ENCODE results near the gene GSKIP.

The GSKIP gene

GRCh38 chr14:96380735-96381134 is 17.4 kb downstream of the GSKIP start:
- DNase-seq: peak in 1 of 5 experiments; percentile 67

DNA sequence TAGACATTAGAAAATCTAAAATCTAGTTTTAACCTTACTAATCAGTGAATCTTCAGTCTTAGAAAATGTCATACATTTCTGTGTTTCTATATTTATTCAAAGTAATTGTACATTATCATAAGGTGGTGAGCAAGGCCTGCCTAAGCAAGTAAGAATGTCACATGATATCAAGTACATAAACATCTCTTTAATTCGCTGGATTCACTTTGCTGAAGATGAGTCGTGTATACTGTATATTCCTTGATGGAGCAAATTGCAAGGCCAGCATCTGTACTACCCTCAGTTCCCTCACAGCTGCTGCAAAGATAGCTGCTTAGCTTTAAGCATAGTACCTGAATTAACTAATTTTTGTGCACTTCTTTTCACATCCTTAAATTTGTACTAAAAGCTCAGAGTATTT is 20.1 kb downstream of the GSKIP start:
- DNase-seq: no peak

DNA sequence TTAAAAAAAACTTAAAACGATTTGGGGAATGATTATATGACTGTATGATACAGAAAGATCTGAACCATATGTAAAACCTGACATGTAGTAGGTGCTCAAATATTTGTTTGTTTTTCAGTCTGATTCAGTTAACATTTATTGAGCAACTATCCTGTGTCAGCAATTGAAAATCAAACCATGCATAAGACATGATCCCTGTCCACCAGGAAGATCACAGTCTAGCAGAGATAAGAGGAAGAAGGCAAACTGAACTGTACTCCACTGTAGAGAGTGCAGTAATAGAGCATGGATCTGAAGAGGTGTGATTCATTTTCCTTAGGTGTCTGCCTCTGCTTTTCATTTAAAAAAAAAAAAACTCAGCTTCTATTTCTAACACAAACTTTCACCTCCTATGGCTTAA is 20.7 kb downstream of the GSKIP start:
- DNase-seq: no peak

DNA sequence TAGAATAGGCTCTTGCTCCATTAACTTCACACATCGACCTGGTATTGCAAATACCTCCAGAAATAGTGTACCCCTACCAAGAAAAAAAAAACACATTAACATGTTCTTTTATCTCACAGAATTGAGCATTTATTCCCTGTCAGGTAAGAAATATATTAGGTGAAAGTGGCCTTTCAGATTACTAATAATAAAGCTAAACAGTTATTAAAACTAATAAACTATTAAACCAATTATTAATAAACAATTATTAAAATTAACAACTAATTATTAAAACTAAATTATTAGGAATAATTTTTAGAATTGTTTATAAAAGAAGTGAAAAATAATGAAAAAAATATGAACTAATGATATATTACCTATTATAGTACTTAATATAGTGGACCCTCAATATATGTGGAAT is 21.4 kb downstream of the GSKIP start:
- no peak for DNase-seq

- no peak for DNase-seq
These were observed 22.1 kb downstream of the GSKIP start for GRCh38 chr14:96385385-96385784.

DNA sequence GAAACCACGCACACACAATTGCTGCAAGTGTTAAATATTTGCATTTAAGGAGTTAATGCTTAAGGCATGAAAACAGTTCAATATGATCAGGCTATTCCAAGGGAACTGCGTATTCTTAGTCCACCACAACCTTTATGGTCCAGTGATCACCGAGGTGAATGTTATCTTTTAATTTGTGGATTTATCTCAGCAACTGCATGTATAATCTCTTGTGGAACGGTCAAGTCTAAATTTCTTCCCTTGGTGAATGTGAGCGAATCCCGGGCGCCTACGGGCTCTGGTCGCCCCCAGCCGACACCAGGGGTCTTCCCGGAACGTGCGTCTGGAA is 27.6 kb downstream of the GSKIP start:
- no peak for DNase-seq

DNA sequence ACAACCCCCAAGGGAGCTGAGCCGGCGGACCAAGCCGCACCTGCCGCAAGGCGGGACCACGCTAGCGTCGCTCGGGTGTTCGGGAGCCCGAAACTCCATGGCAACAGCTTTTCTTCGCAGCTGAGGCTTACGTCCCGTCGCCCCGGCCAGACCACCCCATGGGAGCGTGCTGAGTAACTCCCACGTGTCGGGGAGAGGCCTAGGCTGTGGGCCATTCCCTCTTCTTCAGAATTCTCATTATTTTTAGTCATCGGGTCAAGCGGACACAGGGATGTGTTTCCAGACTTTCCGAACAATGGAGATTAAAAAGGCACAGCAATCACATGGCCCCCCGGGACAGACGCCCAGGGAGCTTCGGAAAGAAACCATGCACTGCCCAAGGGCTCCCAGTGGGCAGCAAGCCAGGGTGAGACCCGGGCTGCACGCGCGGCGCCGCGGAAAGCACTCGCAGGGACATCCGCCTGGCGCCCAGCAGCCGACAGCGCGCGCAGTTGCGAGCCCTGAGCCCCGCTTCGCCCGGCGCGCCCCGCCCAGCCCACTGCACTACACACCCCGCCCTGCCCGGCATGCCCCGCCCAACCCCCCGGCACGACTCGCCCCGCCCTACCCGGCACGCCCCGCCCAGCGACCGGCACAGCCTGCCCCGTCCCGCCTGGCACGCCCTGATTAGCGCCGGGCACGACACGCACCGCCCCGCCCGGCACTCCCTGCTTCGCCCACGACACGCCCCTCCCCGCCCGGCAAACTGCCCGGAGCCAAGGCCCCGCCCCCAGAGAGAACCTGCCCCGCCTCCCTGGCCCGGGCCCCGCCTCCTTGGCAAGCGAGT is 28.2 kb downstream of the GSKIP start:
- DNase-seq: peak; percentile 97 to 100 (median 99)

- no peak for DNase-seq
These were observed 29.9 kb downstream of the GSKIP start for GRCh38 chr14:96393071-96393691.

DNA sequence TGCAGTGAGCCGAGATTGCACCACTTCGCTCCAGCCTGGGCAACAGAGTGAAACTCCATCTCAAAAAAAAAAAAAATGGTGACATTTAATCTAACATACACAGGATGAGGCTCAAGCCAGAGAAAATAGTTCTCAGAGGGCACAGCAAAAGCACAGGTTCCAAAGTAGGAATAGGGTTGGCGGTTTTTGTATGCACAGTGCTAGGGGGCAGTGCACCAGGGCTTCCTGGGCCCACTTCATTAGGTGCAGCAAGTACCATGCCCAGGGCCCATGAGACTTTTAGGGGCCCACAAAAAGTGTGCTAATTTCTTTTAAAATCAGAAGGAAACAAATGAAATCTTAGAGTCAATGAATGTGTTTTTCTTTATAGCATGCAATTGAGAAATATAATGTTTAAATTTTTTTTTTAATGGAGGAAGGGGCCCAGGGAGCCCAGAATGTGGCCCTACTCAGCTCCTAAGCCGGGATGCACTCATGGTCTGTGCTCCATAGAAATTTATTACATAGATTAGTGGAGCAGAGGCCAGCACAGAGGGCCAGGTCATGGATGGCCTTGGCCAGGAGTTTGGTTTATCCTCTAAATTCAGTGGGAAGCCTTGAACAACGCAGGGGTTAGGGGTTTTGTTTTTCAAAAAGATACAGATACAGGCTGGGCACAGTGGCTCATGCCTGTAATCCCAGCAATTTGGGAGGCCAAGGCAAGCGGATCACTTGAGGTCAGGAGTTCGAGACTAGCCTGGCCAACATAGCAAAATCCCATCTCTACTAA is 30.9 kb downstream of the GSKIP start:
- DNase-seq: no peak

DNA sequence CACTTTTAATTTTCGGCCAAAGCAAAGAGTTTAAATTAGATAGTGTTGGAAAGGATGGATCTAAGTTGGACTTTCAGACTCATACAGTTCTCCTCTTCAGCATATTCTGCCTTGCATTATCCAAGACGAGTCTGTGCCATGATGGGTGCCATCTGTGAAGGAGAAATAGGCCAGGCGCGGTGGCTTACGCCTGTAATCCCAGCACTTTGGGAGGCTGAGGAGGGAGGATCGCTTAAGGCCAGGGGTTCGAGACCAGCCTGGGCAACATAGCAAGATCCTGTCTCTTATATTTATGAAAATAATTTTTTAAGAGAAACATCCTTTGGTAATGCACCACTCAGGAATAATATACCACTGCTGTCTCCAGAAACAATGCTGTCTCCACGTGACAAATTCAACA is 35.1 kb downstream of the GSKIP start:
- DNase-seq: no peak

- DNase-seq: no peak
These were observed 35.6 kb downstream of the GSKIP start for GRCh38 chr14:96398921-96399320.

- no peak for DNase-seq
These were observed 36.1 kb downstream of the GSKIP start for GRCh38 chr14:96399405-96399804.

GRCh38 chr14:96400495-96400894 is 37.2 kb downstream of the GSKIP start:
- DNase-seq: no peak

GRCh38 chr14:96403409-96403808 is 40.1 kb downstream of the GSKIP start:
- DNase-seq: no peak

DNA sequence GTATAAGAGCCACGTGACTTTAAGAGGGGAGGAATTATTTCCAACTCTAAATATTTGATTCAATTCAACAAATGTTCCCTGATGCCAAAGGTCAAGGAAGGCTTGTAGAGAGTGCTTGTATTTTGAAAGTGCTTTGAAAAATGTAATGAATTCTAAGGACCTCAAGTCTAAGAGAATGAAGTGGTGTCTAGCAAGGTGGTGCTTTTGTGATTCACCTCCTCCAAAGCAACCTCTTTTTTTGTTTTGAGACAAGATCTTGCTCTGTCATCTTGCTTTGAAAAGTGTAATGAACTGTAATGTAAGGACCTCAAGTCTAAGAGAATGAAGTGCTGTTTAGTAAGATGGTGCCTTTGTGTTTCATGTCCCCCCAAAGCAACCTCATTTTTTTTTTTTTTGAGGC is 42.4 kb downstream of the GSKIP start:
- DNase-seq: no peak

DNA sequence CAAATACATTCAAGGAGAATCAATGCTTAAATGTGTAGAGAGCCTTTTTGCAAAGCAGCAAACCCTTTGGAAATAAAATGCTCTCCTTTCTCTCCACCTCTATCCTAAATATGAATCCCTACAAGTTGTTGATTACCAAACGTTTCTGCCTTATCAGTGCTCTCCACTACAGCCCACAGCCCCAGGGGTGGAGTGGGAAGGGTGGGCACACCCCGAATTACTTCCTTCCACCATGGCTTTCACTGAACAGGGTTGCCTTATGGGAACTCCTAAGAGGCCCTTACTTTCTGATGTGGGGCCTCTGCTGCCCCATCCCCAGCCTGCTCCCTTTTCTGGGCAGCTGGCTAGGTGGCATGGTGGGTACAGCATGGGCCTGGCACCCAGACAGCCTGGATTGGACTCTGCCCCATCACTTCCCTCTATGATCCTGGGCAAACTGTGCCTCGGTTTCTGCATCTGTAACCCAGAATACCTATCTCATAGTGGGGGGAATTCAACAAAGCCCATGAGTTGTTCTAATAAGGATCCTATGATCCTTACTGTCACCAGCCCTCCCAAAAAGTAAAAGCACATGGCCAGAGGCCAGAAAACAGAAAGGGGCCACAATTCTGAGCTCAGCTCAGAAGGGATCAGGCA is 44.7 kb downstream of the GSKIP start:
- no peak for DNase-seq

- DNase-seq: no peak
These were observed 45.3 kb downstream of the GSKIP start for GRCh38 chr14:96408608-96409007.

- no peak for DNase-seq
These were observed 46.4 kb downstream of the GSKIP start for GRCh38 chr14:96409701-96410100.

- DNase-seq: no peak
These were observed 46.8 kb downstream of the GSKIP start for GRCh38 chr14:96410119-96410518.

GRCh38 chr14:96413526-96413925 is 50.2 kb downstream of the GSKIP start:
- DNase-seq: no peak

- no peak for DNase-seq
These were observed 52.2 kb downstream of the GSKIP start for GRCh38 chr14:96415559-96415958.

DNA sequence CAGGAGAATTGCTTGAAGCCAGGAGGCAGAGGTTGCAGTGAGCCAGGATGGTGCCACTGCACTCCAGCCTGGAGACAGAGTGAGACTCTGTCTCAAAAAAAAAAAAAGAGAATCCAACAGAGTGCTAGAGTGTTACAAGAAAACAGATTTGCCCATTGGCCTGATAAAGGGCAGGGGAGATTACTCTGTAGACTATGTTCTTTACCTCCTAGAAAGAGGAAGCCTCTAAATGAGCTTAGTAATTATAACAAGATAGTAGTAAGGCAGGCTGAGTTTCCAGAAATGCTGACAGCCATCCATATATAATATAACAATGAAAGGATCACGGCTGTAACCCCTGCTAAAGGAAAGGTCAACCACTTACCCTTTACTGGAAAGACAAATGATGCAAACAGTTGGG is 53.0 kb downstream of the GSKIP start:
- DNase-seq: no peak

DNA sequence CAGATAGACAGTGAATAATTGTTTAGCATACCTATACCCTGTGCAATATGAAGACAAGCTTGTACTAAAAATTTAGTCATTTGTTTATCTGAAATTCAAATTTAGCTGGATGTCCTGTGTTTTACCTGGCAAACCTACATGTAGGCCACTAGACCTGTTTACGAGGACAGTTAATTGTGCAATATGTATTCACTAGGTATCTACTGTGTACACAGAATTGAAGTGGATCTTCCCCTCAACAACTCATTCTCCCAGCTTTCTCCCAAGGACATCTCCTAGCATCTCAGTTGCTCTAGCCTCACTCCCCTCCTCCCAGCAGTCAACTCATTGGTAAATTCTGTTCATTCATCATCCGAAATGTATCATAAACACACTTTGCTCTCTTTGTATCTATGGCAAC is 53.9 kb downstream of the GSKIP start:
- no peak for DNase-seq

All from T-helper 2 cell (primary cell).